Transverse colon (tissue), 4 donors: ENCODE data around the gene LMX1A. TPM values are rescaled to one million over a fixed set of nuclear protein-coding genes. Genes with fewer than 3 reads are reported as not detected.
A peak's percentile ranks its signal among the peaks of the same experiment; 100 is the strongest.

ENCODE experiments used
- DNase-seq: peaks from one replicate; pipeline ENCODE4 v3.0.0-alpha.2; 2019
- H3K27ac ChIP-seq, 4 donors: fragments of 200-600 bp; sonication (generic); 2 replicates each; pipeline ENCODE4 v1.5.1; 2016 to 2018; ENCODE audit warnings: inconsistent platforms in 4 of 4
- H3K27me3 ChIP-seq: fragments of 200-600 bp; sonication (generic); 2 replicates; pipeline ENCODE4 v1.5.1; 2017; ENCODE audit warnings: inconsistent platforms
- H3K36me3 ChIP-seq, 4 donors: fragments of 200-600 bp; sonication (generic); 2 replicates each; pipeline ENCODE4 v1.5.1; 2017 to 2019; ENCODE audit warnings: inconsistent platforms in 4 of 4
- H3K4me1 ChIP-seq, 4 donors: fragments of 200-600 bp; sonication (generic); 2 replicates each; pipeline ENCODE4 v1.5.1; 2017 to 2020; ENCODE audit warnings: inconsistent platforms in 4 of 4
- H3K4me3 ChIP-seq, 4 donors: fragments of 200-600 bp; sonication (generic); 1 replicate in 1 of 4; 2 replicates in 3 of 4; pipeline versions ENCODE4 v1.5.1 to v1.6.1; 2017 to 2019; ENCODE audit warnings: inconsistent platforms in 4 of 4
- H3K9me3 ChIP-seq, 2 donors: fragments of 200-600 bp; sonication (generic); 2 replicates each; pipeline ENCODE4 v1.5.1; 2017 to 2019; ENCODE audit warnings: inconsistent platforms in 2 of 2
- EP300 ChIP-seq: sonication (generic); formaldehyde crosslinking; IDR thresholded peaks from one replicate; pipeline ENCODE4 v1.6.1; 2017; ENCODE audit warnings: antibody characterized with exemption, low read depth
- POLR2A ChIP-seq: fragments of 450-650 bp; IDR thresholded peaks from one replicate; pipeline ENCODE4 v1.6.1; 2016; ENCODE audit warnings: antibody characterized with exemption, mild to moderate bottlenecking, moderate library complexity
- POLR2AphosphoS5 ChIP-seq, 3 donors: sonication (generic); formaldehyde crosslinking; IDR thresholded peaks; one replicate each; pipeline ENCODE4 v1.6.1; 2016; ENCODE audit warnings: antibody characterized with exemption in 3 of 3
- WGBS, 2 donors: methylation state at CpG; one replicate each; pipeline ENCODE4 v1.1.5; 2018; ENCODE audit warnings: low coverage in 1 of 2; 5-methylcytosine and 5-hydroxymethylcytosine counted together
- in situ Hi-C, 4 donors: fragments of 200-750 bp; cut with MboI; loops; one replicate each; pipeline versions ENCODE4 v1.15.0 to v1.15.1; 2017; ENCODE audit warnings: low sequenced_read_pairs in 3 of 4, low pct_ligation_motif_present in 1 of 4, low pct_unique_long_range_greater_than_20kb in 1 of 4
- intact Hi-C: fragments of 100-400 bp; cut with DNase I; formaldehyde crosslinking; loops from one replicate; pipeline ENCODE4 v1.15.1; 2023; ENCODE audit warnings: low total_unique reads
- total RNA-seq, 4 donors: library from RNA; depleted of rRNA; stranded (reverse); fragments of >200 nt; gene quantifications; one replicate each; pipeline ENCODE4 v1.1.0, GENCODE V29; 2016
- TF ChIP-seq, protein P1 (sequence below), 5 experiments: fragments of 200-600 bp in 3 of 5; fragments of 450-650 bp in 2 of 5; sonication (generic) in 3 of 5; IDR thresholded peaks; 1 replicate in 2 of 5; 2 replicates in 3 of 5; pipeline ENCODE4 v1.5.1; 2016 to 2017; ENCODE audit warnings: antibody characterized with exemption in 5 of 5, inconsistent platforms in 3 of 5, mild to moderate bottlenecking in 2 of 5, moderate library complexity in 1 of 5

Gene LMX1A
- total RNA-seq, 4 donors from 2014 or later, result 0.41 to 0.79 TPM; not detected in 2

GRCh38 chr1:165239873-165240272 lies 116.6 kb downstream of the LMX1A start:
- WGBS, 2 donors, result 33 to 39% methylated on average over 2 of the region's 2 CpGs
- Histone ChIP-seq H3K9me3 (no peaks in the 10 kb centered on the region), H3K27me3 (peaks cover 33% of the 10 kb centered on the region), H3K36me3 (no peaks in the 10 kb centered on the region), H3K27ac (no peak overlapping the region), H3K4me3 (no peak overlapping the region), H3K4me1 (peaks cover 4 to 12% (median 8%) of the 10 kb centered on the region in 4 donors)
- TF ChIP-seq POLR2A, result no peak
- intact Hi-C loops, result no loop called here
- in situ Hi-C loops, result no loop called here
- no peak for DNase-seq

DNA sequence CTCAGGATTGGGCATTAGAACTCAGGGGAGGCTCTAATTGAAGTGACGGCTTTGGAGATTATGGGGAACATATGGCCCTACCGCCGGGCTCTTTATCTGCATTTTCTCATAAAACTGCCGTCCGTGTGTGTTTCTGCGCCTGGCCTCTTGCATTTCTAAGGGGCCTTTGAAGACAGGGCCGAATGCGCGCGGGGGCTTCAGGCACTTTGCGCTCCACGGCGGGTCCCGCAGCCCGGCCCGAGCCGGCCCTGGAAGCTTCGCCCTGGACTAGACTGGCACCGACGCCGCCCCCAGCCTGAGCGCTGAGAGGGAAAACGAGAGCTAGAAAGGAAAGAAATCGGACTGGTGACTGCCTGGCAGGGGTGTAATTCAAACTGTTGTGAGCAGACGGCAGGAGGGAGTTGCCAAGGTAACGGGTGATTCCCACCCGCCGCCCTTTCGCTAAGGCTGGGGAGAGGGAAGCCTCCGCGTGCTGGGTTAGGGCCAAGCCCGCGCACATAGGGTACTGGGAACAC lies 120.7 kb downstream of the LMX1A start:
- no peaks in the 10 kb centered on the region for H3K9me3 ChIP-seq
- no peaks in the 10 kb centered on the region for H3K36me3 ChIP-seq
- intact Hi-C loops, result no loop called here
- peaks cover 4 to 13% (median 8%) of the 10 kb centered on the region in 4 donors for H3K4me1 ChIP-seq
- in situ Hi-C loops, result no loop called here
- no peak overlapping the region for H3K27ac ChIP-seq
- peaks cover 60% of the 10 kb centered on the region for H3K27me3 ChIP-seq
- DNase-seq, result no peak
- 6% methylated on average over 33 of the region's 33 CpGs; no CpG with 5 or more reads in 1 of the 2 donors for WGBS, 2 donors
- H3K4me3 ChIP-seq, result peak overlapping the region; percentile 6 to 46 (median 24)
- TF ChIP-seq EP300, result no peak
- TF ChIP-seq POLR2AphosphoS5 (IDR thresholded peaks at IDR 0.05), result no peak
- TF ChIP-seq, protein P1, sequence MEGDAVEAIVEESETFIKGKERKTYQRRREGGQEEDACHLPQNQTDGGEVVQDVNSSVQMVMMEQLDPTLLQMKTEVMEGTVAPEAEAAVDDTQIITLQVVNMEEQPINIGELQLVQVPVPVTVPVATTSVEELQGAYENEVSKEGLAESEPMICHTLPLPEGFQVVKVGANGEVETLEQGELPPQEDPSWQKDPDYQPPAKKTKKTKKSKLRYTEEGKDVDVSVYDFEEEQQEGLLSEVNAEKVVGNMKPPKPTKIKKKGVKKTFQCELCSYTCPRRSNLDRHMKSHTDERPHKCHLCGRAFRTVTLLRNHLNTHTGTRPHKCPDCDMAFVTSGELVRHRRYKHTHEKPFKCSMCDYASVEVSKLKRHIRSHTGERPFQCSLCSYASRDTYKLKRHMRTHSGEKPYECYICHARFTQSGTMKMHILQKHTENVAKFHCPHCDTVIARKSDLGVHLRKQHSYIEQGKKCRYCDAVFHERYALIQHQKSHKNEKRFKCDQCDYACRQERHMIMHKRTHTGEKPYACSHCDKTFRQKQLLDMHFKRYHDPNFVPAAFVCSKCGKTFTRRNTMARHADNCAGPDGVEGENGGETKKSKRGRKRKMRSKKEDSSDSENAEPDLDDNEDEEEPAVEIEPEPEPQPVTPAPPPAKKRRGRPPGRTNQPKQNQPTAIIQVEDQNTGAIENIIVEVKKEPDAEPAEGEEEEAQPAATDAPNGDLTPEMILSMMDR (IDR thresholded peaks at IDR 0.05), result no peak
- TF ChIP-seq POLR2A, result no peak

- TF ChIP-seq, protein P1 (IDR thresholded peaks at IDR 0.05), result no peak
- TF ChIP-seq POLR2A (no peak), EP300 (no peak), POLR2AphosphoS5 (IDR thresholded peaks at IDR 0.05) (no peak)
- Histone ChIP-seq H3K4me3 (peak overlapping the region; percentile 6 to 46 (median 24)), H3K27ac (no peak overlapping the region), H3K27me3 (peaks cover 60% of the 10 kb centered on the region), H3K4me1 (peaks cover 4 to 13% (median 8%) of the 10 kb centered on the region in 4 donors), H3K36me3 (no peaks in the 10 kb centered on the region), H3K9me3 (no peaks in the 10 kb centered on the region)
- intact Hi-C loops (no loop called here), in situ Hi-C loops (no loop called here)
- 6 to 9% methylated on average over 3 to 56 of the region's 56 CpGs for WGBS, 2 donors
- no peak for DNase-seq
Measured at GRCh38 chr1:165235155-165235776, 121.2 kb downstream of the LMX1A start.

DNA sequence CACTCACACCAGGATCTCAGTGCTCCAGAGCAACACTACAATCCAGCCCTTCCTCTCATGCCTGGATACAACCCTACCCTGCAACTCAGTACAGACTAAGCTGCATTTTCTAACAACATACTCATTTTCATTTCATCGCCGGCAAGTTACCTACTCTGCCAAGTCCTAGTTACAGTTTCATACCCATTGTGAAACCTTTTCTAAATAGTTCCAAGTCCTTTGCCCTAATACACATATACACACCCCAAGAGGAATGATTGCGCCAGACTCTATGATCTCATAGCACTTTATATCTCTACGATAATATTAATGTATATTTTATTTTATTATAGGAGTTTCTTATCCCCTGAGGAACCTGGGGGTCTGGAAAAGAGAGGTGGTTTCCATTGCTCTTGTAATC lies 122.4 kb downstream of the LMX1A start:
- no peaks in the 10 kb centered on the region for H3K9me3 ChIP-seq
- H3K27ac ChIP-seq, result no peak overlapping the region
- in situ Hi-C loops (no loop called here), intact Hi-C loops (no loop called here)
- peaks cover 60% of the 10 kb centered on the region for H3K27me3 ChIP-seq
- peaks cover 4 to 13% (median 8%) of the 10 kb centered on the region in 4 donors for H3K4me1 ChIP-seq
- TF ChIP-seq EP300 (no peak), POLR2A (no peak), POLR2AphosphoS5 (IDR thresholded peaks at IDR 0.05) (no peak)
- TF ChIP-seq, protein P1 (IDR thresholded peaks at IDR 0.05), result no peak
- no peak overlapping the region for H3K4me3 ChIP-seq
- WGBS, 2 donors, result 77 to 96% methylated on average over 4 of the region's 4 CpGs
- no peaks in the 10 kb centered on the region for H3K36me3 ChIP-seq
- no peak for DNase-seq
